ENCODE data around the gene OR10A5. TPM values are rescaled to one million over a fixed set of nuclear protein-coding genes. Genes with fewer than 3 reads are reported as not detected.

OR10A5 gene
- total RNA-seq, 4 donors from 2014 or later: not detected

DNA sequence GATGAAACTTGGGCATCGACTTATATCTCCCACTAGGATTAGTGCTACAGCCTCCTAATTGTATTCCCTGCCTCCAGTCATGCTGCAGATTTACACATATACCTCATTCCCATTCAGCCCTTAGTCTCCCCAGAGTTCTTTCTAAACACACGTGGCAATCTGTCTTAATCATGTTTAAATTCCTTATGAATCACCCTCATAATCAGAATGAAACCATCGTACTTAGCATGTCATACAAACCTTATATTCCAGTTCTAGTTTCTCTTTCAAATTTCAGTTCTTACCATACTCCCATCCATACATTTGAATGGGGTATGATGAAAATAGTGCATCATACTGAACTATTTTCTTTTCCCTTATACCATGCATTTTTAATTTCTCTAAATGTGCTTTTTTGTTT lies 11.4 kb downstream of the OR10A5 start:
- no peak for DNase-seq (ENCODE audit: low spot score in 2 of 2)
- 68 to 75% methylated on average over 3 of the region's 3 CpGs for WGBS, 2 donors
- H3K4me3 ChIP-seq (ENCODE audit: low read depth, poor library complexity, severe bottlenecking): no peak overlapping the region
- intact Hi-C loops (cut with DNase I; ENCODE audit: low total_unique reads): no loop called here
- no peak for TF ChIP-seq POLR2A (IDR thresholded peaks at IDR 0.05)
- TF ChIP-seq, protein P1, sequence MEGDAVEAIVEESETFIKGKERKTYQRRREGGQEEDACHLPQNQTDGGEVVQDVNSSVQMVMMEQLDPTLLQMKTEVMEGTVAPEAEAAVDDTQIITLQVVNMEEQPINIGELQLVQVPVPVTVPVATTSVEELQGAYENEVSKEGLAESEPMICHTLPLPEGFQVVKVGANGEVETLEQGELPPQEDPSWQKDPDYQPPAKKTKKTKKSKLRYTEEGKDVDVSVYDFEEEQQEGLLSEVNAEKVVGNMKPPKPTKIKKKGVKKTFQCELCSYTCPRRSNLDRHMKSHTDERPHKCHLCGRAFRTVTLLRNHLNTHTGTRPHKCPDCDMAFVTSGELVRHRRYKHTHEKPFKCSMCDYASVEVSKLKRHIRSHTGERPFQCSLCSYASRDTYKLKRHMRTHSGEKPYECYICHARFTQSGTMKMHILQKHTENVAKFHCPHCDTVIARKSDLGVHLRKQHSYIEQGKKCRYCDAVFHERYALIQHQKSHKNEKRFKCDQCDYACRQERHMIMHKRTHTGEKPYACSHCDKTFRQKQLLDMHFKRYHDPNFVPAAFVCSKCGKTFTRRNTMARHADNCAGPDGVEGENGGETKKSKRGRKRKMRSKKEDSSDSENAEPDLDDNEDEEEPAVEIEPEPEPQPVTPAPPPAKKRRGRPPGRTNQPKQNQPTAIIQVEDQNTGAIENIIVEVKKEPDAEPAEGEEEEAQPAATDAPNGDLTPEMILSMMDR (IDR thresholded peaks at IDR 0.05): no peak

DNA sequence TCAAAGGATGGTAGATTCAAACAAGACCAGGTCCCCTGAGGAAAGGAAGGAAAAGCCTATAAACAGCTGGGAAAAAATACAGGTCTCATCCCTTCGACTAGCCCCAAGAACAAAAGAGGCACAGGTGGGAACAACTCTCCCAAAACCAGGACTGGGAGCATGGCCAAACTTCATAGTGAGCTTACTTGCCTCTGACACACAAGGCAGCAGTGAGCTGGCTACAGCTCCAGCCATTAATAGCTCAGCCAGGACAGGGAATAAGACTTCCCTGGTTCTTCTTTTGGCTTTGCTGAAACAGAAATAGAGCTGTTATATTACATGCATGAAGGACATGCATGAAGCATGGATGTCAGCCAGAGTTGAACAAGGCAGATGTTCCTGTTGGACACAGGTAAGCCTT lies 17.5 kb downstream of the OR10A5 start, which contains the start of gene OR10A2:
OR10A2 (plus strand) TSS at position 97 of the 400 bp plus-strand sequence. CDS start 6,698 bp downstream, outside the sequence.
- H3K4me3 ChIP-seq (ENCODE audit: low read depth, poor library complexity, severe bottlenecking): no peak within 1 kb of the TSS
- DNase-seq (ENCODE audit: low spot score in 2 of 2): no peak
- intact Hi-C loops (cut with DNase I; ENCODE audit: low total_unique reads): no loop called here
- 28 to 33% methylated on average over 1 of the region's 1 CpG for WGBS, 2 donors
- TF ChIP-seq, protein P1 (IDR thresholded peaks at IDR 0.05): no peak
- no peak for TF ChIP-seq POLR2A (IDR thresholded peaks at IDR 0.05)

DNA sequence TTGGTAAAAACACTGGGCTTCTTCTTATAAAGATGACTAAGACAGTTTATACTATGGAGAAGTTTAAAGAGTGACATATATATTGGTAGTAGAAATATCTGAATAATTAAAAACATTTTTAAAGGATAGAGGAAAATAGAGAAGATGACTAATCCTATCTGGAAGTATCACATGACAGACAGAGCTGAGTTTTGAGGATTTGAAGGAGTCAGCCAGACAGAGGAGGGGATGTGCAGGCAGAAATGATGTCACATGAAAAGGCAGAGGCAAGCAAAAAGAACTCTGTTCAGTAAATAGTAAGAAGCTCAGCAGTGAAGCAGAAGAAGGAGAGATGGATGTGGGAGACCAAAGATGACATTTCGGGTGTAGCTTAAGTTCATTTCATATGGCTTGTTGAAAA lies 19.0 kb downstream of the OR10A5 start:
- no peak overlapping the region for H3K4me3 ChIP-seq (ENCODE audit: low read depth, poor library complexity, severe bottlenecking)
- intact Hi-C loops (cut with DNase I; ENCODE audit: low total_unique reads): no loop called here
- no peak for DNase-seq (ENCODE audit: low spot score in 2 of 2)
- TF ChIP-seq, protein P1 (IDR thresholded peaks at IDR 0.05): no peak
- no peak for TF ChIP-seq POLR2A (IDR thresholded peaks at IDR 0.05)
- WGBS, 2 donors: 74 to 81% methylated on average over 1 of the region's 1 CpG

- no peak overlapping the region for H3K4me3 ChIP-seq (ENCODE audit: low read depth, poor library complexity, severe bottlenecking)
- intact Hi-C loops (cut with DNase I; ENCODE audit: low total_unique reads): no loop called here
- no peak for DNase-seq (ENCODE audit: low spot score in 2 of 2)
- 61 to 89% methylated on average over 1 of the region's 1 CpG for WGBS, 2 donors
- no peak for TF ChIP-seq POLR2A (IDR thresholded peaks at IDR 0.05)
- TF ChIP-seq, protein P1 (IDR thresholded peaks at IDR 0.05): no peak
Measured at GRCh38 chr11:6871278-6871677, 25.8 kb downstream of the OR10A5 start.

DNA sequence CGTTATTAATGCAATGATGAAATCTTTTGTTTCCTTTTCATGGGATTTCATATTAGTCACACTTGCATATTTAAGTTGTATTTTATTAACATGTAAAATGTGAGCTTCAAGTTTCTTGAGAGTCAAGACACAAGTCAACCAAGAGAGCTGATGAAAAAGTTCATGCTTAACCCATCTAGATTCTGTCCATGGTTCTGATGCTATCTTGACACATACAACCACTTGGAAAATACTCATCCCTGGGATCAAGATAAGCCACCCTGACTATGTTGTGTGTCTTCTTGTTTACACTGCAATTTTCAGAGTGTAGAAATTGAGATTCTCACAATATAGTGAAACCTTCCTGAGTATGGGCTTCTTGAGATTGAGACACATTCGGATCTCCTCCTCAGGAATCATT lies 30.3 kb downstream of the OR10A5 start:
- TF ChIP-seq POLR2A (IDR thresholded peaks at IDR 0.05): no peak
- TF ChIP-seq, protein P1 (IDR thresholded peaks at IDR 0.05): no peak
- DNase-seq (ENCODE audit: low spot score in 2 of 2): no peak
- WGBS, 2 donors: 88 to 89% methylated on average over 2 of the region's 2 CpGs
- H3K4me3 ChIP-seq (ENCODE audit: low read depth, poor library complexity, severe bottlenecking): no peak overlapping the region
- intact Hi-C loops (cut with DNase I; ENCODE audit: low total_unique reads): no loop called here

DNA sequence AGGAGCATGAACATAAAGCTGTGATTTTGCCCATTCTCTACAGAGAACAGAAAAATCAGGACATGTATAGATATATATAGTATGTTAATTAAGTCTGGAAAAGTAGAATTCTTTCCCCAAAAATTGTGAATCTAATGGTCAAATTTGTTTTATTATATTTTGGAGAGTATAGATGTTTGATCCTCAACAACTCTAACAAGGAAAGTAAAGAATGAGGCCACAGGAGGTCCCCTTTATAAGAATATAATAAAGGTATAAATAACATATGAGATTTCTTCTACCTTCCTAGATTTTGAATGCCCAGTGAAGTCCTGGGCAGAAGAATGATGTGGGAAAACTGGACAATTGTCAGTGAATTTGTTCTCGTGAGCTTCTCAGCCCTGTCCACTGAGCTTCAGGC lies 30.8 kb downstream of the OR10A5 start, which contains the start of gene OR10A4:
OR10A4 (plus strand) TSS at position 301 of the 400 bp plus-strand sequence; CDS start at position 324, 23 bp downstream.
- DNase-seq (ENCODE audit: low spot score in 2 of 2): no peak
- intact Hi-C loops (cut with DNase I; ENCODE audit: low total_unique reads): no loop called here
- no peak for TF ChIP-seq POLR2A (IDR thresholded peaks at IDR 0.05)
- TF ChIP-seq, protein P1 (IDR thresholded peaks at IDR 0.05): no peak
- WGBS, 2 donors: 85 to 86% methylated on average over 1 of the region's 1 CpG
- H3K4me3 ChIP-seq (ENCODE audit: low read depth, poor library complexity, severe bottlenecking): no peak within 1 kb of the TSS
